HPDE6-E6E7 (cell line): ENCODE data around the gene SLC7A14.

Source experiments
- DNase-seq: peaks from one replicate; pipeline ENCODE4 v3.0.0; 2011; ENCODE audit warnings: missing footprints; ENCODE audit errors: extremely low spot score

The SLC7A14 gene

DNA sequence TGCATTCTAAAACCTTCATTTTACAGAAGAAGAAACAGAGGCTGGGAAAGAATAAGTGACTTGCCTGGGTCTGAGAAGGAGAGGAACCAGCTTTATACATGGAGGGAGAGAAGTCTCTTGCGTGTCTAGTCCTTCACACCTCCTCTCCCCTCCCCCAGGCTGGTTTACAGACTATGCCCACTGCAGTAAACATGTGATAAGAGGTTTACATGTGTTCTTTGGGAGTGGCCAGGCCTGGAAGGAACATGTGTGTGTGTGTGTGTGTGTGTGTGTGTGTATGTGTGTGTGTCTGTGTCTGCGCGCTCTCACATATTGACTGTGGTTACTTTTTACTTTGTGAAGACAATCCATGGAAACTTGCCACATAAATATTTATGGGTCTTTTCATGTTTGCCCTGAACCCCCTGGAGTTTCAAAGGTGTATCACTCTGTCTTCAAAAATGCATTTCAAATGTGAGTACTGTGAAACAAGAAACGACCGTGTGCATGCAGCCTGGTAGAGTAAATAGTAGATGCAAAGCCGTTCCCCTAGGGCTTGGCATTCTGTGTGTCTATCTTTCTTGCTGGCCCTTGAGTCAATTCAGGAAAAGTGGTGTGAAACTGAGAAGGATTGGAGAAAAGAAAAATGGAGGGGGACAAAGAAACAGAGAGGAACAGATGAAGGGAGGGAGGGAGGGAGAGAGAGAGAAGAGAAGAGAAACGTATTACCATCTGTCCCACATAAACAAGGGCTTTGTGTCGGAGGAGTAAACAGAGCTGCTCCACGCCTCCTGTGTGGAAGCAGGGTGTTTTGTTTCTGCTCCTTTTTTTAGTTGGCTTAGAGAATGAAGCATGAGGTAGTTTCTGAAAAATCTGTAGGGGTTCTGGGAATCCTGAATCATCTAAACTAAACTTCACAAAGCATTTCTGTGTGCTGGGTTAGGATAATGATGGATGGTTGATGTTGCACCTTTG, 115.5 kb downstream of the SLC7A14 start:
- DNase-seq: no peak

DNA sequence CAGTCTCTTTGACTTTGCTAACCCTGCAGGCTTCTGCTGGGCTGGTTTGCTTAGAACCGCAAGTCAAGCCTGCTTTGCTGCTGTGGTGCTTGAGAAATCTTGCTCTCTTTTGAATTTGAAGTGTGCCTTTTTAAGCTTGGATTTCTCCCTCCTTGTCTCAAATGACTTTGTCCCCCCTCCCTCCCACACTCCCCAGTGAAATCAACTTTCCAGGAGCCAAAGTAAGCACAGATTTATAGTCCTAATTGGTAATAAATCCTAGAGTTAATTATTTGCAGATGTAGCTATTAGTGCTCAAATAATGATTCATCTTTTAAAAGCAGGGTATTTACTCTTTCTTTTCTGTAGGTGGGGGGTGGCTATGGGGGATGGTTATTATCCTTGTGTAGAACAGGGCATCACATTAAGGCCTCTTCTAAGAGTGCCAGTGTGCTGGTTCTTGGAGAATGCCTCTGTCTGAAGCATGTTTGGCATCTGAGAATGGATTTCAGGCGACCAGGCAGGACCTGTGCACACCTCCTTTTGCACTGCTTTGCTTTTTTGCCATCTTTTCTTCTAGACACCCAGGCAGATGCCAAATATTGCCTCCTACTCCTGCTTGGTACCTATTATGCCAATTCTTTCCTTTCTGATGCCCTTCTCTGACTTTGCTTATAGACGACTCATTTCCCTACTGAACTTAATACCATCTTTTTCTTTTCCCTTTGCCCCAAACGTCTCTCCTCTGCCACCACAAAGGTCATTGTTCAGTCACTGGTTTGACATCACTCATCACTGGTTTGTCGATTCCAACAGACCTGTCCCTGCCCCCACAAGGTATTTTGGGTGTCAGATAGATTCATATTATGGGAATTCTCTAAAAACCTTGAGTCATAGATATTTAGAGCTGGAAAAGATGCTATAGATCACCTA, 116.5 kb downstream of the SLC7A14 start:
- DNase-seq: no peak

DNA sequence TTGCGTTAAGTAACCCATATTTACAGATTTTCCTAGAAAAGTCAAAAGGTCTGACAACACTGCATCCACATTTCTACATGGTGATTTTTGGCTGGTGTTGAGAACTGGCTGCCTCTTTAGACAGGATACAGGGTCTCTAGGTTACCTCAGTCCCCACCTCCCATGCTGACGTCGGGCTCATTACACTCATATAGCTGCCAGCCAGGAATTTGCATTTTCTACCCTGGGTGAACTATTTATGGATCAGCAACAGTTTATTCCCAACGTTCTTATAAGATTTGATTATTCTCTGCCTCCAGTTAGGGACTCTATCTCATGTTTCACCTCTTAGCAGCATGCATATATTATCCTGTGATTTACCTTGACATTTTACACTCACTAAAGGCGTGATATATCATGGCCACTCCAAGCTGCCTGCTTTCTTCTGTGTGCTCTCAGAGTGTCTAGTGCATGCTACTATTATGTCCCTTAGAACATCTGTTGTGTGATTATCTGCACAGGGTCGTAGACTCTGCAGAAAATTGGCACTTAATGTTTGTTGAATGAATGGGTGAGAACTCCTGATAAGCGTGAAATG, 118.2 kb downstream of the SLC7A14 start:
- no peak for DNase-seq

DNA sequence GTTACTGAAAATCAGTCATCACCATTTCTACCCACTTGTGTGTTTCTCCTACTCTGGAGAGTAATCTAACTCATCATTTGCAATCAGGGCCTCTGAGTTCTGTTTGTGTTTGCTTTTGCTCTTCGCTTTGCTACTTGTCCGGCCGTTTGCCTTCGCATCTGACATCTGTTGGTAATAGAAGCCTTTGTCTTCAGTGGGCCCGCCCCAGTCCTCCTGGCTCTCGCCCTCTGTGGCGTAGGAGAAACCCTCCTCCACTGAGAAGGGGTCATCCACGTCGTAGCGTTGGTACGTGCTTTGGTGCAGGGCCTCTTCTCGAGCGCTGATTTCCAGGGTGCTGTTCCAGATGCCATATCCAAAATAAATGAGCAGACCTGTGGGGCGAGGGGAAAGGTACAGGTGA, 118.9 kb downstream of the SLC7A14 start:
- no peak for DNase-seq

DNA sequence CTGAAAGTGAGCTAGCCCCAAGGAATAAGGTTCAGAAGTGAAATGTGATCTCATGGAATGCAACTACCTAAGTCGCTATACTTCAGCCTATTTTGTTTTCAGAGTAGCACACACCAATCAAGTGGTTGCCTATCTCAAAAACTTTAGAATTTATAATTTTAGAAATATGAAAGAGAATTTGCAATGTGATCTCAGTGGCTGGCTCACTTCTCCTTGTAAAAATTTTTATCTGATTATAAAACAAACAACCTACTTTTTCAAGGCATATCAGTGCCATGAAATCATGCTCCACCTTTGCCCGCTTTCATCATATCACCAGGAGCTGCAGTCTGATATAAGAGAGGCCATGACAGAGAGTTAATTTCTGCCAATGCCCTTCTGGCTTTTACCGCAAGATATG, 119.9 kb downstream of the SLC7A14 start:
- DNase-seq: no peak

DNA sequence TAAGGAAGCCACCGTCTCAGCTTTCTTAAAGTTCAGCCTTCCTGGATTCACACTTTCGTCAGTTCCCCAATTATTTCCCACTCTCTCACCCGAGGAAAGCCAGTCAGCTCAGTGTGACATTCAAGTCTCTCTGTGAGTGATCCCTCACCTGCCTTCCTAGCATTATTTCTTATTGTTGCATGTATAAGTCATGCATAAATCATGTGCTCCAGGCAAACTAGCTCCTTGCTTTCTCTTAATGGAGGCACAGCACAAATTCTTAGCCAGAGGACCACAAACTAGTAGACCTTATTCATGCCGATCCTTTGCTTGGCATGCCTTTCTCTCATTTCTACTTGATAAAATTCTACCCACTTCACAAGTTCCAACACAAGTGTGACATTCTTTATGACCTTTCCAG, 122.9 kb downstream of the SLC7A14 start:
- DNase-seq: no peak

DNA sequence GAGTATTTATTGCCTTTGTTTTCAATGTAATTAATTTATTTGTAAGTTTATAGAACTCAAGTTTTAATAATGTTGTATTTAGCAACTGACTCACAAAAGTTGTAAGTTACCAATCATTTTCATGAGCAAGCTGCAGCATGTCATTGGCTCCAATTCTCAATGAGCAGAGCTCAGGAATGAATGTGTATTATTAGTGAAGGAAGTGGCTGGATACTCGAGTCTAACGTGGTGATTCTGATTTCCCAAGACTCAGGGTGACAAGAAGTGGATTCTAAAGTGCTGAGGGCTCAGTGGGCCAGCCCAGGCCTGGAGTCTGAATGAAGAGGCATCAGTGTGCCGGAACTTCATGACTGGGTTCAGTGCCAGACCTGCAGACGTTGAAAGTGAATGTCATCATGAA, 127.6 kb downstream of the SLC7A14 start:
- DNase-seq: peak; percentile 29

DNA sequence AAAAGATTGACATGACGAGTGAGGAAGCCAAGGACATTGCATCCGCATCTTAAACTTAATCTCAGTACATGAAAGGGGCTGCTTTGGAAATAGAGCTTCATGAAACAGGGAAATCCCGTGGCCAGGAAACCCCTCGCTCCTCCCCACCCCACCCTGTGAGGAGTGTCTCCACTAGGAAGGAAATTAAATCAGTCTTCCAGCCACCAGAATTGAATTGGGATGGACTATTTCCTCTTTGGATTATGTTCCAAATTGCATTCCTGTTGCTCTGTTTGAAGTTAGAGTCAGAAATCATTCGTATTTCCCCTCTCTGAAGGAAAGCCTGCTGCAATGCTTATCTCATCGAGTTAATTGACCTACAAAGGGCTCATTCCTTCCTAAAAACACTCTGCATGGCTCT, 131.4 kb downstream of the SLC7A14 start:
- DNase-seq: no peak

DNA sequence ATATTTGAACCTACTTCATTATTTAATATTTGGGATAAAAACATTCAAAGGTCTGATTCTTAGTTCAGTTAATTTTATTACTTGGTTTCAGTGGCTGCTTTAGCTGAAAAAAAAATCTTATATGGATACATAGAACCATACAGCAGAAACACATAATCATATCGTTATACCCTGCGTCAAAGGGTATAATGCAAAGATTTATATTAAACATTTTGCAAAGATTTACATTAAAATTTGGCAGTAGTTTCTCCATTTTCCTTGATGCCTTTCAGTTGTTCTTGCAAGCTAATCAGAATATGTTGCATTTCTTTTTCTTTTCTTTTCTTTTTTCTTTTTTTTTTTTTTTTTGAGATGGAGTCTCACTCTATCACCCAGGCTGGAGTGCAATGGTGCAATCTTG, 135.8 kb downstream of the SLC7A14 start:
- no peak for DNase-seq

DNA sequence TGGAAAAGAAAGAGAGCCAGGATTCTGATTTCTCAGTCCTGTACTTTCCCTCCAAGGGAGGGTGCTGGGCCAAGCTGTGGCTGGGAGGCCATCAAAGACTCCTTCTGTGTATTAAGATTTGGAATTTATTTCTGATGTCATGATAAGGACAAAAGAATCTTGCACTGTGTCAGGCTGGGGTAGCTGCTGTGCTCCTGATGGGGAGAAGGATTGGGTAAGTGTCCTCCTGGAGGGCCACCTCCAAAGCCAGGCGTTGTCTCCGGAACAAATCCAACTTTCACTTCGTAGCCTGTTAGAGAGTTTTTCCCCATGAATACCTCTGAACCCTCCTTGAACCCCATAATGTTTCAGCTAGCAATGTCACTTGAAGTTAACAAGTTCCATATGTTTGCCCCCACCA, 137.3 kb downstream of the SLC7A14 start:
- DNase-seq: no peak

DNA sequence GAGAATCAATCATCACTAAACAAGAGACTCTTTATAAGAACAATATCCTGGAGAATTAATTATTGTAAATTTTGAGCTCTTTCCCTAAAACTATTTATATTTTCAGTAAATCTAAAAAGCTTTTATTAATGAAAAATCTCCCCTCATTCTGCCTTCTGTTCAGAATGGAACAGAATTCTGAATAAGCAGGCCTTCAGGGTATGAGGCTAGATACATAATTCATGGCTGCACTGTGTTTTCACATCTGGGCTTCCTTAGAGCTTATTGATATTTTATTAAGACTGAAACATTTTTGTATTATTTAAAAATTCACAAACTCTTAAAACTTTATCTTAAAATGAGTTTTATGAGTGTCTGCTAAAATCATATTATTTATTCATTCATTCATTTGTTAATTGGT, 142.4 kb downstream of the SLC7A14 start:
- DNase-seq: no peak

DNA sequence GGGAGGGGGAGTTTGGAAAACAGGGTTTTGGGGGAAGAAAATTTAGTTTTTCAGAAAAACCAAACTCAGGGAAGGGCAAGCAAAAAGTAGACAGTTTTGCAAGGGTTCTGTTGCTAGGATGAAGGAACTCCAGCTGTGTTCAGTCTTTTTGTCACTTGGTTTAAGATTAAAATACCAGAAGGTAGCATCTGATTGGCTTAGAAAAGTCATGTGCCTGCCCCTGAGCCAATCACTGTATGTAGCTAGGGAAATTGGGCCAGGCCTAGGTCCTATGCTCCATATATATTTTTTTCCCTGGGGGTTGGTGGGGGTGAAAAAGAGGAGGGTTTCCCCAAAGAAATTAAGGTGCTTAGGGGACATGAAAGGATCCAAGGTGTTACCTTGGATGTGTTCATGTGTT, 142.9 kb downstream of the SLC7A14 start:
- no peak for DNase-seq

DNA sequence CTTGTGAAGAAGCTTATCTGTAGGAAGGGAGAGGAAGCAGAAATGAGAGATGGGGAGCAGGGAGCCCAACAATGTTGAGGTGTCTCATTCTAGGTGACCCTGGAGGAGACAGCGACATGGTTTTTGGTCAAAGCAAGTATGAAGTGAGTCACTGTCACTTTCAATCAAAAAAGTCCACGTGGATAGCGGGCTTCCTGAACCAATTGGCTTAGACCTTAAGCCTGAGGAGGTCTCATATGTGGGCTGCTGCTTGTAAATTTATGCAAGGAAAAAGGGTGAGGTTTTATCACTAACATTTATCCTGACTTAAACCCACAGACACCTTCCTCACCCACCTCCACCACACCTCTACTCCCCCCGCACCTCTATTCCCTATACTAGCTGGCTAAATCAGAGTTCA, 144.5 kb downstream of the SLC7A14 start:
- DNase-seq: no peak

DNA sequence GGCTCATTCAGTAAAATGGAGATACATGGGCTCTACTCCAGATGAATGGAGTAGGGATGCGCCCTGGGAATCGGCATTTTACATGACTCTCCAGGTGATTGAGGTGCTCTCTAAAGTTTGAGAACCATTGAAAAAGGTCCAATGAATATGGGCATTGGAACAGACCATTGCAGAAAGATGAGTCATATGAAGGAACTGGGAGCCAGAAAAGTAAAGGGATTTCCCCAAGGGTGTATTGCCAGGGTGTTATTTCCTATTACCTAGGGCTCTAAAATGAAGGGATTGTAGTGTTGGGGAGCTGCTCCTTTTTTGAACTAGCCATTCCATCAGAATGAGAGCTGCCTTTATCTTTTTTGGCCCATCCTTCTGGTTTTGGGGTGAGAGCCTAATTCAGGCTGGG, 145.5 kb downstream of the SLC7A14 start:
- DNase-seq: no peak

DNA sequence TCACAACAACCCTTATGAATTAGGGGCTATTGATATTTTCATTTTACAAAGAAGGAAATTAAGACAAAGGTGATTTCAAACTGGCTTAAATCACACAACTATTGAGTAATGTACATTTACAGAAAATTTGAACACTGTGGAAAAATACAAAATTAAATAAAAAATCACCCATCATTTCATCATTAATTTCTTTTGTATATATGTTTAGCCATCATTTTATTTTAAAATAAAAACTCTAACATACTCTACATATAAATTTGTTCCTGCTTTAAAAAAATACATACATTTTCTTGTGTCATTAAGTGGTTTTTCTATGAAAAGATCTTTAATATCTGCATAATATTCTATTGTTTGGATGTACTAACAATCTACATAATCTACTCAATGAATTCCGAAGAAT, 147.0 kb downstream of the SLC7A14 start:
- no peak for DNase-seq

DNA sequence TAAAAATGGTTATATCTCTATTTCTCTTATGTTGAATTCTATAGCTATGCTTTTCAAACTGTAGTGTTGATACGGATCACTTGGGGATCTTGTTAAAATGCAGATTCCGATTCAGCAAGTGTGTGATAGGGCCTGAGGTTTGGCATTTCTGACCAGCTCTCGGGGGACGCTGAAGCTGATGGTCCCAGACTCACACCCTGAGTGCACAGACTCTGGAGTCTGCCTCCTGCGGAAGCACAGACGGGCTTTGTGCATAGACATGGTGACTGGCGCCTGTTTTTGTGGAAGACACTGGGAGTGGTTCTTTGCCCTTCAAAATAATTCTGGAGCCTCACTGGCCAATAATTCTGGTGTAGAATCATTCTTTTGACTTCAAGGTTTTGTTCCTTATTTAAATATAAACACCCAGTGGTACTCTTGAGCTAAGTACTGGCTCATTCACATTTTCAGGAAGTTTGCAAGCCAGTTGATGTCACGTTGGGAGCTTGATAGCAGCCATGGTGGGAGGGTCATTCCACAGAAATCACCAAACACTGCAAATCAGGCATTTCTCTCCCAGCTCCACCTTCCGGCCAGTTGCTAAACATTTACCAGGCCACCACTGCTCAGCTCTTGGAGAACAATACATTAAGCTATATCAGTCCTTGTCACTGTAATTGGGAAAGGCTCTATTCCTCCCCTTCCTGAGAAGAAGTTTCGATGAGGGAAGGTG, 148.0 kb downstream of the SLC7A14 start:
- no peak for DNase-seq

DNA sequence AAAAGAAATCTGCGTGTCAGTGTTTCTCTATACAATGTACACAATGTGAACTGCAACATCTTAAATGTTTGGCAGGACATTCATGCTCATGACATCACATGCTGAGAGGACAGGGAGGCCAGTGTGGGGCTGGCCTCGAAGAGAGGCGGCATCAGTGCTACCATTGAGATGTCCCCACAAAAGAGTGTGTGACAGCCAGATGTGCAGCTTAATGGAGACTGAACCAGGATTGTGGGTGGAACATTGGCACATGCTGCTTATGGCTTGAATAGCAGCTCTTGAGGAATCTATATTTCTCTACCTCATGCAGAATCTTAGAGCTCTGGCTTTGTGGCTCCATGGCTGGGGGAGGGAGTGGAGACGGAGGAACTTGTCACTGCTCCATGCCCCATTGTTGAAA, 148.7 kb downstream of the SLC7A14 start:
- DNase-seq: no peak

DNA sequence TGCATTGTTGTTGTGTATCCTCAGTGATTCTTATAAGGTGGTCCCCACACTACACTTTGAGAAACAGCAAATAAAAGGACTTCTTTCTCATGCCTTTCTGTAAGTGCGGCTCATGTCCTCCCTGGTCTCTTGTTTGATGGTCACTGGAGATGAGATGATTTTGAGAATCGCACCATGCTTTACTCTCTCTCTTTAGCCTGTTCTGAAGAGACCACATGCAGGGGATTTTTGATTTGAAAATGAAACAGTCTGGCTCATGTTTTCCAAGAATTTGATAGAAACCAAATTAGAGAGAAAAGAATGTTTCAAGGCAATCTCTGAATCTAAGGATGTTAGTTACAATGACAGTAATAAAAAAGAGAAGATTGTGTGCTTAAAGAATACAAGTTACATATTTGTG, 149.2 kb downstream of the SLC7A14 start:
- DNase-seq: no peak

DNA sequence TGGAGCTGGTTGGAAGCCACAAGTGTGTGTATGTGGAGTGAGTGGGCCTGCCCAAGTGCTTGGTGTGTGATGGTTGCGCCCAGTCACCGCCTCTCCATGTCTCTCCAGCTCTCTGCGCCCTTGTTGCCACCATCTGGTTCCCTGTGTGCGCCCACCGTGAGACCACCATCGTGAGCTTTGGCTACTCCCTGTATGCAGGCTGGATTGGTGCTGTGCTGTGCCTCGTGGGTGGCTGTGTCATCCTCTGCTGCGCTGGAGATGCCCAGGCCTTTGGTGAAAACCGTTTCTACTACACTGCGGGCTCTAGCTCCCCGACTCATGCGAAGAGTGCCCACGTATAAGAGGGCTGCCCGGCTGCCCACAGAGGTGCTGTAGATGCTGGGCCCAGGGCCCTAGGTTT, 153.5 kb downstream of the SLC7A14 start:
- DNase-seq: no peak

DNA sequence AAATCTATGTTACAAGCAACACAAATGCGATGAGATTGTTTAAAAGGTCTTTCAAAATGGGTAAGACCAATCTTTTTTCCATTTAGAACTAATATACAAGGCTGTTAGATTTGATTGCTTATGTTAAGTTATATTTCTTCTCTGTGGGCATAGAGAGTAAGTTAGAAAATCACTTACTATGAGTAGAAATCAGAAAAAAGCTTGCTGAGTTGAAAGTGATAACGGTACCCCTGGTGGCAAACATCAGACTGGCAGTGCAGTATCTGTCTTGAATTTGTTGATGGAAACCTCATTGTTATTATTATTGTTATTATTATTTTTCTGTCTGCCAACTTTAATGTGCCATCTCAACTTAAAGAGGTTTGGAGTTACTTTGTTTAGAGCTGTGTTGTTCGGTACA, 154.8 kb downstream of the SLC7A14 start:
- no peak for DNase-seq

DNA sequence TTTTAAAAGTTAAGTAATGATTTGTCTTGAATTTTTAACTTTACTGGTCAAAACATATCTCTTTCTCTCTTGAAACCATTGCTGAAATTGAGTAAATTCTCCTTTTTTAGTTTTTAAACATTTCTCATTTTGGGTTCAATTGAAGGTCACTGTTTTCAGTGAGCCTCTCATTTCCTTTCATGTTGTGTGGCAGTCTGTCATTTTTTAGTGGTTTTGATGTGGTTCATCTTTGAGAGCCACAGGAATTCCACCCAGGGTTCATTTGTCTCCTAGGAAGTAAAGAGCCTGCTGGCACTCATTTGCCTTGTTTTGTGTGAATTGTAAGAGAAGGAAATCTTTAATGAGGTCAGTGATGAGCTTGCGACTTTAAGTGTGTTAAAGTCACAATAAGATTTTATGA, 156.8 kb downstream of the SLC7A14 start:
- no peak for DNase-seq

DNA sequence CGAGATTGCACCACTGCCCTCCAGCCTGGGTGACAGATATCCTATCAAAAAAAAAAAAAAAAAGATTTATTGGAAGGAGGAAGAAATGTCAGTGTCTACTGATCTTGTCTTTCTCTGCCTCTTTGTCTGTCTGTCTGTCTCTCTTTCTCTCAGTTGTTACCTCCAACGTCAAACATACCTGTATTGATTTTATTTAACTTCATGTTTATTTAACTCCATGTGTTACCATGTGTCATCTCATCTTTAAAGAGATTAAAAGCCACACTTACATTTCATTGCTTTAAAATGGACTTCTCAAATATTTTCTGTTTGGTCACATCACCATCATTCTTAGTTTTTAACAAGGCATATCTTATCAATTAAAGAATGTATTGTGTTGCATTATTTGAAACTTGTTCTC, 157.8 kb downstream of the SLC7A14 start:
- no peak for DNase-seq
